ENCODE results near the gene PACS1. TPM values are rescaled to one million over a fixed set of nuclear protein-coding genes. Genes with fewer than 3 reads are reported as not detected.

Gene PACS1
- total RNA-seq, 1 donor = 31.5 TPM

- H3K4me3 ChIP-seq (ENCODE audit: low read depth, low read length) = no peak overlapping the region
- no peak for DNase-seq (ENCODE audit: low read depth)
- TF ChIP-seq, protein P1, sequence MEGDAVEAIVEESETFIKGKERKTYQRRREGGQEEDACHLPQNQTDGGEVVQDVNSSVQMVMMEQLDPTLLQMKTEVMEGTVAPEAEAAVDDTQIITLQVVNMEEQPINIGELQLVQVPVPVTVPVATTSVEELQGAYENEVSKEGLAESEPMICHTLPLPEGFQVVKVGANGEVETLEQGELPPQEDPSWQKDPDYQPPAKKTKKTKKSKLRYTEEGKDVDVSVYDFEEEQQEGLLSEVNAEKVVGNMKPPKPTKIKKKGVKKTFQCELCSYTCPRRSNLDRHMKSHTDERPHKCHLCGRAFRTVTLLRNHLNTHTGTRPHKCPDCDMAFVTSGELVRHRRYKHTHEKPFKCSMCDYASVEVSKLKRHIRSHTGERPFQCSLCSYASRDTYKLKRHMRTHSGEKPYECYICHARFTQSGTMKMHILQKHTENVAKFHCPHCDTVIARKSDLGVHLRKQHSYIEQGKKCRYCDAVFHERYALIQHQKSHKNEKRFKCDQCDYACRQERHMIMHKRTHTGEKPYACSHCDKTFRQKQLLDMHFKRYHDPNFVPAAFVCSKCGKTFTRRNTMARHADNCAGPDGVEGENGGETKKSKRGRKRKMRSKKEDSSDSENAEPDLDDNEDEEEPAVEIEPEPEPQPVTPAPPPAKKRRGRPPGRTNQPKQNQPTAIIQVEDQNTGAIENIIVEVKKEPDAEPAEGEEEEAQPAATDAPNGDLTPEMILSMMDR (IDR thresholded peaks at IDR 0.05; ENCODE audit: insufficient read depth, low read length) = no peak
Measured at GRCh38 chr11:66061268-66061667, 8.8 kb upstream of the PACS1 start.

GRCh38 chr11:66062408-66062807, 7.7 kb upstream of the PACS1 start:
- TF ChIP-seq, protein P1 (IDR thresholded peaks at IDR 0.05; ENCODE audit: insufficient read depth, low read length) = no peak
- no peak overlapping the region for H3K4me3 ChIP-seq (ENCODE audit: low read depth, low read length)
- no peak for DNase-seq (ENCODE audit: low read depth)

GRCh38 chr11:66063900-66064299, 6.2 kb upstream of the PACS1 start:
- DNase-seq (ENCODE audit: low read depth) = no peak
- H3K4me3 ChIP-seq (ENCODE audit: low read depth, low read length) = no peak overlapping the region
- TF ChIP-seq, protein P1 (IDR thresholded peaks at IDR 0.05; ENCODE audit: insufficient read depth, low read length) = no peak

DNA sequence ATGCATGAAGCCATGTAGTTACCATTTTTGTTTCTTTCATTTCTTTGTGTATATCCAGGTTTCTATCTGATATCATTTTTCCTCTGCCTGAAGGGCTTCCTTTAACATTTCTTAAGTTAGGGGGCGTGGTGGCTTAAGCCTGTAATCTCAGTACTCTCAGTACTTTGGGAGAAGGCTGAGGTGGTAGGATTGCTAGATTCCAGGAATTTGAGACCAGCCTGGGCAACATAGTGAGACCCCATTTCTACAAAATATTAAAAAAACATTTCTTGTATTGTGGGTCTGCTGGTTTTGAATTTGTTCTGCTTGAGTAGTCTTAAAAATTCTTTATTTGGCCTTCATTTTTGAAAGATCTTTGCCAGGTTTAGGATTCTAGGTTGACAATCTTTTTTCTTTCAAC, 5.5 kb upstream of the PACS1 start:
- H3K4me3 ChIP-seq (ENCODE audit: low read depth, low read length) = no peak overlapping the region
- no peak for DNase-seq (ENCODE audit: low read depth)
- TF ChIP-seq, protein P1 (IDR thresholded peaks at IDR 0.05; ENCODE audit: insufficient read depth, low read length) = no peak

- DNase-seq (ENCODE audit: low read depth) = no peak
- TF ChIP-seq, protein P1 (IDR thresholded peaks at IDR 0.05; ENCODE audit: insufficient read depth, low read length) = no peak
- H3K4me3 ChIP-seq (ENCODE audit: low read depth, low read length) = no peak overlapping the region
Measured at GRCh38 chr11:66066751-66067150, 3.3 kb upstream of the PACS1 start.

DNA sequence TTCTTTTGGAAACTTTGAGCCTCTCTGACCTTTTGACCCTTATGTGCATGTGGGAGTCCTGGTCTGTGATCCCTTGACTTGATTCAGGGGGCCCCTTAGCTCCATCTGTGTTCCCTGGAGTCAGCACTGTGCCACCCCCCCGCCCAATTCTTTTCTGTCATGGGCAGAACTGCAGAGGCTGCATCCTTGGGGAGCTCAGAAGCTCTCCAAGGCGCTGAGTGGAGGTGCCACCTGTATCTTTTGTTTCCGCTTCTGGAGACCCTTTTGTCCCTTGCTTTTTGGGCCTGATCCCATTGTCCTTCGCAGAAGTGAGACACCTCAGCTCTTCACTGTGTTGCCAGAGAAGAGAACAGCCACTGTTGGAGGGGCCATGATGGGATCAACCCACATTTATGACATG, 2.4 kb upstream of the PACS1 start:
- H3K4me3 ChIP-seq (ENCODE audit: low read depth, low read length) = no peak overlapping the region
- TF ChIP-seq, protein P1 (IDR thresholded peaks at IDR 0.05; ENCODE audit: insufficient read depth, low read length) = no peak
- DNase-seq (ENCODE audit: low read depth) = no peak

DNA sequence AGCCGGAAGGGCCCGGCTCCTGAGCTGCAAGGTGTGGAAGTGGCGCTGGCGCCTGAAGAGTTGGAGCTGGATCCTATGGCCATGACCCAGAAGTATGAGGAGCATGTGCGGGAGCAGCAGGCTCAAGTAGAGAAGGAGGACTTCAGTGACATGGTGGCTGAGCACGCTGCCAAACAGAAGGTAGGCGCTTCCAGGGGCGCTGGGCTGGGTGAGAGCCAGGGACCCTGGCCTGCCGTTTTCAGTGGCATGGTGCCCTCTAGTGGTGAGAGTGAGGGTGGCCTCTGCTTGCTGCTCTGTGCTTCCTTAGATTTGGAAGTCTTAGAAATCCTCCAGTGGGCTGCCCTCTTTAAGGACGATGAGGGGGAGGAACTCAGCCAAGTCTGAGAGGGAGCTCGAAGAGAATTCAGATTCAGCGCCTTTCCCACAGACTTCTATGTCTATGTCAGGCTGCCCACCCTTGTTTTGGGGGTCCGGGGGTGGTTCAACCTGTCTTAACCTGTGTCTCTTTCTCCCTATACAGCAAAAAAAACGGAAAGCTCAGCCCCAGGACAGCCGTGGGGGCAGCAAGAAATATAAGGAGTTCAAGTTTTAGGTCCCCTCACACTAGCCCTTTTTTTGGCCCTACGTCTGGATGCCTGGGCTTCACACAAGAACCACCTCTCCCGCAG, 1.8 kb upstream of the PACS1 start:
- TF ChIP-seq, protein P1 (IDR thresholded peaks at IDR 0.05; ENCODE audit: insufficient read depth, low read length) = peak; percentile 89
- peak; percentile 73 for DNase-seq (ENCODE audit: low read depth)
- no peak overlapping the region for H3K4me3 ChIP-seq (ENCODE audit: low read depth, low read length)

Measured in fibroblast of the aortic adventitia (primary cell).